Cardiac fibroblast (primary cell): ENCODE measurements around the gene OLFM1.

Experiments used
- DNase-seq, 2 donors: peaks; one replicate each; pipeline versions ENCODE4 v3.0.0 to v3.0.0-alpha.2; 2010; ENCODE audit warnings: low read depth in 2 of 2
- H3K4me3 ChIP-seq, 2 donors: replicated peaks in 1 of 2; 1 replicate in 1 of 2; 2 replicates in 1 of 2; pipeline ENCODE4 v1.5.1; 2011; ENCODE audit warnings: low read depth in 2 of 2, low read length in 2 of 2, mild to moderate bottlenecking in 2 of 2, moderate library complexity in 1 of 2
- TF ChIP-seq, protein P1 (sequence below): IDR thresholded peaks from one replicate; pipeline ENCODE4 v1.5.1; 2011; ENCODE audit warnings: low read depth, mild to moderate bottlenecking, low read length, inconsistent platforms

The OLFM1 gene

DNA sequence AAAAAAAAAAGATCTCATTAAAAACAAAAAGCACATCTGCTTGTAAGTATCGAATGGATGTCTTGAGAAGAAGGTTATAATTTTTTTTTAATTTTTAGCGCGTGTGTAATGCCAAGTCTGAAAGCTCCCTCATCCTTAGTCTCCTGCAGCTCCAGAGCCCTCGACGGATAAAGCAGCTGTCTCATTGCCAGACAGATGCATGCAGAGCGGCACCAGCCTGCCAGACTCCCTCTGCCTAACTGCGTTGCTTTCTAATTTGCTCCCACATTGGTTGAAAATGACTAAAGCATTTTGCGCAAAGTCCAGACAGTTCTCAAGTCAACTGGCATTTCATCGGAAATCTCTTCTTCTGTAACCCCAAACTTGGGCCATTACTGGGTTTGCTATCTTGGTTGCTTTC lies 29.4 kb downstream of the OLFM1 start:
- H3K4me3 ChIP-seq = no peak overlapping the region
- no peak for DNase-seq
- TF ChIP-seq, protein P1, sequence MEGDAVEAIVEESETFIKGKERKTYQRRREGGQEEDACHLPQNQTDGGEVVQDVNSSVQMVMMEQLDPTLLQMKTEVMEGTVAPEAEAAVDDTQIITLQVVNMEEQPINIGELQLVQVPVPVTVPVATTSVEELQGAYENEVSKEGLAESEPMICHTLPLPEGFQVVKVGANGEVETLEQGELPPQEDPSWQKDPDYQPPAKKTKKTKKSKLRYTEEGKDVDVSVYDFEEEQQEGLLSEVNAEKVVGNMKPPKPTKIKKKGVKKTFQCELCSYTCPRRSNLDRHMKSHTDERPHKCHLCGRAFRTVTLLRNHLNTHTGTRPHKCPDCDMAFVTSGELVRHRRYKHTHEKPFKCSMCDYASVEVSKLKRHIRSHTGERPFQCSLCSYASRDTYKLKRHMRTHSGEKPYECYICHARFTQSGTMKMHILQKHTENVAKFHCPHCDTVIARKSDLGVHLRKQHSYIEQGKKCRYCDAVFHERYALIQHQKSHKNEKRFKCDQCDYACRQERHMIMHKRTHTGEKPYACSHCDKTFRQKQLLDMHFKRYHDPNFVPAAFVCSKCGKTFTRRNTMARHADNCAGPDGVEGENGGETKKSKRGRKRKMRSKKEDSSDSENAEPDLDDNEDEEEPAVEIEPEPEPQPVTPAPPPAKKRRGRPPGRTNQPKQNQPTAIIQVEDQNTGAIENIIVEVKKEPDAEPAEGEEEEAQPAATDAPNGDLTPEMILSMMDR = no peak

DNA sequence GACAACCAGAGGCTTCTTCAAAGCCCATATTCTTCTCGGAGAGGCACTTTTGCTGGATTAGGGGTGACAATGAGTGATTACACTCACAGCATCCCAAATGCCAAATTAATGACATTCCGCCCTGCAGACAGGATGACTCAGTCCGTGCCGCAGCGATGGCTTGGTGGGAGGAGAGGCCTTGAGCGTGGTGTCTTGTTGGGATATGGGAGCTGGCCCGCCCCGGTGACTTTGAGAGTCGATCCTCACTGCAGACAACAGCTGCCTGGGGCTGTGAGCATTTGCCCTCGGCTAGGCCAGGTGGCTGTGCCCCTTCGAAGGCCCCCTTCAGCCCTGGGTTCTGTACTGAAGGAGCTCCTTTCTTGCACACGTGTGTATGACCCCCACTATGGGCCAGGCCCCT lies 29.8 kb downstream of the OLFM1 start:
- TF ChIP-seq, protein P1 = no peak
- no peak for DNase-seq
- no peak overlapping the region for H3K4me3 ChIP-seq

DNA sequence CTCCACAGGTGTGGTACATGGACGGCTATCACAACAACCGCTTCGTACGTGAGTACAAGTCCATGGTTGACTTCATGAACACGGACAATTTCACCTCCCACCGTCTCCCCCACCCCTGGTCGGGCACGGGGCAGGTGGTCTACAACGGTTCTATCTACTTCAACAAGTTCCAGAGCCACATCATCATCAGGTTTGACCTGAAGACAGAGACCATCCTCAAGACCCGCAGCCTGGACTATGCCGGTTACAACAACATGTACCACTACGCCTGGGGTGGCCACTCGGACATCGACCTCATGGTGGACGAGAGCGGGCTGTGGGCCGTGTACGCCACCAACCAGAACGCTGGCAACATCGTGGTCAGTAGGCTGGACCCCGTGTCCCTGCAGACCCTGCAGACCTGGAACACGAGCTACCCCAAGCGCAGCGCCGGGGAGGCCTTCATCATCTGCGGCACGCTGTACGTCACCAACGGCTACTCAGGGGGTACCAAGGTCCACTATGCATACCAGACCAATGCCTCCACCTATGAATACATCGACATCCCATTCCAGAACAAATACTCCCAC lies 32.1 kb downstream of the OLFM1 start:
- H3K4me3 ChIP-seq = no peak overlapping the region
- no peak for DNase-seq
- TF ChIP-seq, protein P1 = no peak

DNA sequence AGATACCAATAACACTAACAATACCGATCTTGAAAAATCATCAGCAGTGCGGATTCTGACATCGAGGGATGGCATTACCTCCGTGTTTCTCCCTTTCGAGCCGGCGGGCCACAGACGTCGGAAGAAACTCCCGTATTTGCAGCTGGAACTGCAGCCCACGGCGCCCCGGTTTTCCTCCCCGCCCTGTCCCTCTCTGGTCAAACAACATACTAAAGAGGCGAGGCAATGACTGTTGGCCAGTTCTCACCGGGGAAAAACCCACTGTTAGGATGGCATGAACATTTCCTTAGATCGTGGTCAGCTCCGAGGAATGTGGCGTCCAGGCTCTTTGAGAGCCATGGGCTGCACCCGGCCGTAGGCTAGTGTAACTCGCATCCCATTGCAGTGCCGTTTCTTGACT lies 32.8 kb downstream of the OLFM1 start:
- H3K4me3 ChIP-seq = no peak overlapping the region
- TF ChIP-seq, protein P1 = no peak
- no peak for DNase-seq

DNA sequence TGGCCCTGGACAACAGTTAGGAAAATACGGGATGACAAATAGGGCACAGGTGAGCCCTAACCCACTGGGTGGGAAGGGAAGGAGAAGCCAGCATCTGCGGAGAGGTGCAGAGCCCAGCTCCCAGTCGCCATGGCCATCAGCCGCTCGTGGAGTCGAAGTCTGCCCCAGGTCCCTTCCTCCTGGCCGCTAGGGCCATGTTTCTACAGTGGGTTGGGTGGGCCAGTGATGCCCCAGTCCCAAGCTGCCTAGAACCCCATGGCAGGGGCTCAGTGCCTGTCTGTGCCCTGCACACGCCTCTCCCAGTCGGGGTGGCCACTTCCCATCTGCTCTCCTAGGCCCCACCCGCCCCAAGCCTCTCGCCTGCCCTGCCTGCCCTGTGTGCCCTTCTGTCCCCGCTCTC lies 34.8 kb downstream of the OLFM1 start:
- no peak for DNase-seq
- no peak overlapping the region for H3K4me3 ChIP-seq
- TF ChIP-seq, protein P1 = no peak

DNA sequence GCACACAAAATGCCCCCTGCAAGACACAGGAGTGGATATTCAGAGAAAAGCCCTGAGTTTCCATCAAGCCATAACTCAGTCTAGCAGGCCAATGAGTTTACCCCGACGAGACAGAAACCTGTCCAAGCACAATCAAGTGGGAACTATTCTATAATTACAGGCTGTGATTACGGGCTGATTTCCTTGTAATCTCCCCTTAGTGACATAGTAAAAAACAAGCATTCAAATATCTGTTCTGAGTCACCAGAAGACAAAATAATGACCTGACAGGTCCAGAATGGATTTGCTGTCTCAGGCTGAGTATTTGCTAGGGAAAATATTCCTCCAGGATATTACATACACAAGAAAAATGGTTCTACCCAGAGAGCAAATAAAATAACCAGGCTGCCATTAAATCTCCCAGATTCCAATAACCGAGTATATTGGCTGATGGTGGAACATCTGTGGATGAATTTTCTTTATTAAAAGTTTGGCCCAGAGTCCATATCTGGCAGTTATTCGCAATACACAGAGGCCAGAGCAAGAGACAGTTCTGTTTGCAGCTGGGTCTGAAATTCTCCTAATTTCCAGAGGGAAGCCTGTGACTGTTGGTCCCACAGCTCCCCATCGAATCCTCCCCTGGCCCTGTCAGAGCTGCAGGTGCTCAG lies 35.8 kb downstream of the OLFM1 start:
- no peak for DNase-seq
- TF ChIP-seq, protein P1 = no peak
- no peak overlapping the region for H3K4me3 ChIP-seq

DNA sequence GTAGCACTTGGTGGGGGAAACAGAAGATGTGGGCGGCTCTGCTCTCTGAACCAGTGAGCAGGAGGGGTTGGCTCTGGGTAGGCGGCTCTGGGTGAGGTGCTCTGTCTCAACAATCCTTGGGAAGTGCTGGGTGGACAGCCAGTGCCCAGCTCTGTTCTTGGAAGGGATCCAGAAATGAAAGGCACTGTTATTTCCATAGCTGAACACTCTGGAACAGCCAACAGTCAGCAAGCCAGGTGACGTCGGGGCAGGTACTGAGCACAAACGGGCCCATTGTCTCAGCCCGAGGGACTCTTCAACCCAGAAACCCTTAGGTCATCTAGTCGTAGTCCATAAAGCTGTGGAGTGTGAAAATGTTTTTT lies 36.3 kb downstream of the OLFM1 start:
- DNase-seq = no peak
- TF ChIP-seq, protein P1 = no peak

More for the DNA sequence above, 36.3 kb downstream of the OLFM1 start:
- no peak overlapping the region for H3K4me3 ChIP-seq
